ENCODE results near the gene CASKIN2.

Gene CASKIN2

DNA sequence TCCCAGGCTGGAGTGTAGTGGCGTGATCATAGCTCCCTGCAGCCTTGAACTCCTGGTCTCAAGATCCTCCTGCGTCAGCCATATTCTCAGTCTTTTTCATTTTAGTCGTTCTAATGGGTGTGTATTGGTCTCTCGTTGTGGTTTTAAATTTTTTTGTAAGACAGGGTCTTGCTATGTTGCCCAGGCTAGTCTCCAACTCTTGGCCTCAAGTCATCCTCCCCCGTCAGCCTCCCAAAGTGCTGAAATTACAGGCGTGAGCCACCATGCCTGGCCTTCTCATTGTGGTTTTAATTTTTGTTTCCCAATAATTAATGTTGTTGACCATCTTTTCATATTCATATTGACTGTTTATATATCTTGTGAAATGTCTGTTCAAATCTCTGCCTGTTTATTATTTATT is 50.3 kb downstream of the CASKIN2 start:
- H3K4me3 ChIP-seq (ENCODE audit: low read length), result no peak overlapping the region
- TF ChIP-seq CTCF (conservative IDR thresholded peaks at IDR 0.05; ENCODE audit: low read depth, low read length), result no peak
- DNase-seq (ENCODE audit: low read depth), result no peak

- DNase-seq (ENCODE audit: low read depth), result no peak
- TF ChIP-seq CTCF (conservative IDR thresholded peaks at IDR 0.05; ENCODE audit: low read depth, low read length), result no peak
- no peak overlapping the region for H3K4me3 ChIP-seq (ENCODE audit: low read length)
These were observed 51.7 kb downstream of the CASKIN2 start for GRCh38 chr17:75463603-75464002.

DNA sequence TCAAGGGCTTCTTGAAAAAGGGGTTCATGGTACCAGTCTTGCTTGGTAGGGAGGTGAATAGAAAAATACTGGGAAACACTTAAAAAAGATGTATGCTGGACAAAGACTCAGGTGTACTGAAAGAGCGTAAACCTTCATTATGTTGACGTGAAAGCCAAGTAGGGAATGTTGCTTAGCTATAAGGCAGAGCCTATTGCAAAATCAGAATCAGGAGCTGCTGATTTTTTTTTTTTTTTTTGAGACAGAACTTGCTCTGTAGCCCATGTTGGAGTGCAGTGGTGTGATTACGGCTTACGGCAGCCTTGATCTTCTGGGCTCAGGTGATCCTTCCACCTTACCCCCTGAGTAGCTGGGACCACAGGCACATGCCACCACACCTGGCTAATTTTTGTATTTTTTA is 55.0 kb downstream of the CASKIN2 start:
- no peak overlapping the region for H3K4me3 ChIP-seq (ENCODE audit: low read length)
- no peak for DNase-seq (ENCODE audit: low read depth)
- TF ChIP-seq CTCF (conservative IDR thresholded peaks at IDR 0.05; ENCODE audit: low read depth, low read length), result no peak

DNA sequence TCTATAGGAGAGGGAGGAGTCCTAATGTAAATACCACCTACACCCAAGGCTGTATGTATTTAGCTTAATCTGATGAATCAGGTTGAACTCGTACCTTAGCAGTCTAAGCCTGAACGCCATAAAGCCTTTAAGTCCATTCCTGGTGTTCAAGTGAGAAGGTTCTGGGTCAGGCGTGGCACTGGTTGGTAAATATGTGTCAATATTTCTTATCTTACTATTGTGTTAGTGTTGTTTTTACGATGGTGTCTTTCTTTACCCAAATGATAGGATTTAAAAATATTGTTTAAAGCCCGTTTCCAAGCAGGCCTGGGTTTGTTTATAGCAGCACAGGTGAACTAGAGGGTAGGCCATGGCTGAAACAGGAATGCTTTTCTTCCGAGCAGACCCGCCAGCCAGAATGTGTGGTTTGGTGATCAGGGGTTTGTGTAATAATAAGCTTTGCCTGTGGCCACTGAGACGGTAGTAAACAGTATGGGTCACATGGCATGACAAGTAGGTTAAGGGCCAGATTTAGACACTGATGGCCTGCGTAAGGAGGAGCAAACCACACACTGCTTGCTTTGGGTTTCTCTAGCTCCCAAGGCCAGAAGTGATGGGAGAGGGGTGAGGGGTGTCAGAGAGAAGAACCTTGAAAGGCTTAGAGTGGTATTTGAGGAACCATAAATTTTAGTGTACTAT is 55.6 kb downstream of the CASKIN2 start:
- no peak overlapping the region for H3K4me3 ChIP-seq (ENCODE audit: low read length)
- peak; percentile 78 for DNase-seq (ENCODE audit: low read depth)
- TF ChIP-seq CTCF (conservative IDR thresholded peaks at IDR 0.05; ENCODE audit: low read depth, low read length), result no peak

GRCh38 chr17:75459246-75459589 is 56.1 kb downstream of the CASKIN2 start:
- no peak overlapping the region for H3K4me3 ChIP-seq (ENCODE audit: low read length)
- no peak for TF ChIP-seq CTCF (conservative IDR thresholded peaks at IDR 0.05; ENCODE audit: low read depth, low read length)

DNA sequence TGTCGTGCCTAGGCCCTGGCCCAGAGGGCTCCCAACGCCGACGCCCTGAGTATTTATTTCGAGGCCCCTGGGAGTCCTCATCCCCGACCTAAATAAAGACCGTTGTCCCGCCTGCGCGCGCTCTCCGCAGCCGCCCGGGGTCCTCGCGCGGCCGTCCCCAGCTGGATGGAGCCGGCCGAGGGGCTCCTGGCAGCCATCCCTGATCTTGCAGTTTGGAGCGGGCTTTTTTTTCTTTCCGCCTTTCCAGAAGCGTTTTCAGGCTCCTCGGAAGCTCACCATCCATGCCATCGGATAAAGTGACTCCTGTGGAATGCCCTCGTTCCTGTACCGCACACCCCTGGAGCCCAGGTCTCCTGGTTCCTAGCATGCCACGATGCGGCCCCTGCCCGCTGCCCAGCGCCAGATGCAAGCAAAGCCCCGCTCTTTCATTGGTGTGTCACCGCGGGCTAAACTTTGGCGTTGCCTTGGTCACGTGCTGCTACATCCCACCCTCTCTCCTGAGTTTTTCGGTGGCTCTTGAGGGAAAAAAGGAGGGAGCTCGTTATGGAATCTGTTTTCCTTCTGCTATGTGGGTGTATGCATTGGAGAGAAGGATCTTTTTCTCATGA is 58.2 kb downstream of the CASKIN2 start:
- peak overlapping the region; percentile 90 for H3K4me3 ChIP-seq (ENCODE audit: low read length)
- no peak for TF ChIP-seq CTCF (conservative IDR thresholded peaks at IDR 0.05; ENCODE audit: low read depth, low read length)
- no peak for DNase-seq (ENCODE audit: low read depth)

More at GRCh38 chr17:75459246-75459589, 56.1 kb downstream of the CASKIN2 start:
- no peak for DNase-seq (ENCODE audit: low read depth)

DNA sequence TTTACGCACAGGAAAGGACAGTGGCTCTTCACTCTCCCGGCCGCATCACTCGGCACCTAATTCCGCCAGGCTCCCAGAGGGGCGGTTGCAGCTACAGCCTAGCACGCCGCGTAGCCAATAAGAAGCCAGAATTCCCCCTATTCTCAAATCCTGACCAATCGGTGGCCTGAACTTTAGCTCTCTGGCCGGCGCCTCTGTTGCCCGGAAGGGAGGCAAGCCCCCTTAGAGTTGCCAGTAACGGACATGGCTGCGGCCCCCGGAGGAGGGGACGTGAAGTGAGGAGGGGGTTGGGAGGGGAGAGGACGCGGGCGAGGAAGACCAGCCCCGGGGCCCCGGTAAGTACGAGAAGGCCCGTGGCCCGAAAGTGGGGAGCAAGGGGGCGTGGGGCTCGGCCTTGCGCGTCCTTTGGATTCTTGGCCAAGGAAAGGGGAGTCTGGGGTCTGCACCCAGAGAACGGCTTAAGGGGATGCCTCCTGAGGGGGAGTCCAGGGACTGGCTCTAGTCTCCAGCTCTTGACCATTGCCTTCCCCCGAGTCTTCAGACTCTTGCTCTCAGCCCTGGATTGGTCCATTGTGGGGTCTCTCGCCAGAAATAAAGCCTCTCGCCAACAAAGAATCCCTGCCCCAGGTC is 58.8 kb downstream of the CASKIN2 start, which contains the start of gene TMEM94:
TSS of gene TMEM94 (plus strand) at position 219 of the 630 bp plus-strand sequence. CDS start 15,271 bp downstream, outside the sequence.
- no peak for TF ChIP-seq CTCF (conservative IDR thresholded peaks at IDR 0.05; ENCODE audit: low read depth, low read length)
- H3K4me3 ChIP-seq (ENCODE audit: low read length), result peak within 1 kb of the TSS; percentile 90
- DNase-seq (ENCODE audit: low read depth), result peak; percentile 91
